ENCODE measurements around the gene SLC25A29.
"Not testable (repeated sequence)": the region's sequence is repeated elsewhere in the genome, so short reads cannot be mapped to it uniquely, and the experiment has no call there.

Gene SLC25A29

DNA sequence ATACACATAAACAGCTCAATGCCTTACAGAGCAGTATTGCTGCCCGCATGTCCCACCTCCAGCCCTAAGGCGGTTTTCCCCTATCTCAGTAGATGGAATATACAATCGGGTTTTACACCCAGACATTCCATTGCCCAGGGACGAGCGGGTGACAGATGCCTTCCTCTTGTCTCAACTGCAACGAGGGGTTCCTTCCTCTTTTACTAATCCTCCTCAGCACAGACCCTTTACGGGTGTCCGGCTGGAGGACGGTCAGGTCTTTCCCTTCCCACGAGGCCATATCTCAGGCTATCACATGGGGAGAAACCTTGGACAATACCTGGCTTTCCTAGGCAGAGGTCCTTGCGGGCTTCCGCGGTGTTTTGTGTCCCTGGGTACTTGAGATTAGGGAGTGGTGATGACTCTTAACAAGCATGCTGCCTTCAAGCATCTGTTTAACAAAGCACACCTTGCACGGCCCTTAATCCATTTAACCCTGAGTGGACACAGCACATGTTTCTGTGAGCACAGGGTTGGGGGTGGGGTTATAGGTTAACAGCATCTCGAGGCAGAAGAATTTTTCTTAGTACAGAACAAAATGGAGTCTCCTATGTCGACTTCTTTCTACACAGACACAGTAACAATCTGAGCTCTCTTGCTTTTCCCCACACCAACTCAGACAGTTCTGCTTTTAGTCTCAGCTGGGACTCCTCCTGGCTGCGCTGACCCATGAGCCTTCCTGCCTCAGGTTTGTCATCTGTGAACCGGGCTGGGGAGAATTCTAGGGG is 6.0 kb upstream of the SLC25A29 start:
- DNase-seq (ENCODE audit: low read depth in 3 of 3), result not testable (repeated sequence)

DNA sequence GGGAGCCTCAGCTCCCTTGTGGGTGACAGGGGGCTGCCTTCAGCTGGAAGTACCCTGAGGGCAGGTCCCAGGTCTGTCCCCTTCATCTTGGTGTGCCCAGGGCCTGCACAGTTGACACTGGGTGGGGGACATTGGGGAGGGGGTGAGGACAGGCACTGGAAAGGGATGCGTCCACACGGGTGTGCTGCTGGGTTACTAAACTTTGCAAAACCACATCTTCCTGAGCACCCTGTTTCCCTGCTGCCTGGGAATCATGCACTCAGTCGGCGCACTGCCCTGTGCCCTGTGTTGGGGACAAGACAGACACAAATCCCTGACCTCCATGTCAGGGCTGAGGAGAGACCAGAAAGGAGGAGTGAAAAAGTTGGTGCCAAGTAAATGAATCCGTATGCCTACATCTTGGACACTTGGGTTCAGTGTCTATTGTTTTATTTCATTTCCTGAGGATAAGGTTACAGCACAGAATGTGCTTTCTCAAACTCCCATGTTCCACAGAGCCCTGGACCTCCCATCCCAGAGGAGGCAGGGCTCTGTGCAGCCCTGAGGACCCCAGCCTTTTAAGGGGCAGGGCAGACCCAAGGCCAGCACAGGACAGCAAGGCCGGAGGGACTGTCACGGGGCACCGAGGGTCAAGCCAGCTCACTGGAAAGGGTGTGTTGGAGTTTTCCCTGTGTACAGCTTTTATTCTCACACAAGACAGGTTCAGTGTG is 2.9 kb upstream of the SLC25A29 start:
- DNase-seq (ENCODE audit: low read depth in 3 of 3), result no peak

DNA sequence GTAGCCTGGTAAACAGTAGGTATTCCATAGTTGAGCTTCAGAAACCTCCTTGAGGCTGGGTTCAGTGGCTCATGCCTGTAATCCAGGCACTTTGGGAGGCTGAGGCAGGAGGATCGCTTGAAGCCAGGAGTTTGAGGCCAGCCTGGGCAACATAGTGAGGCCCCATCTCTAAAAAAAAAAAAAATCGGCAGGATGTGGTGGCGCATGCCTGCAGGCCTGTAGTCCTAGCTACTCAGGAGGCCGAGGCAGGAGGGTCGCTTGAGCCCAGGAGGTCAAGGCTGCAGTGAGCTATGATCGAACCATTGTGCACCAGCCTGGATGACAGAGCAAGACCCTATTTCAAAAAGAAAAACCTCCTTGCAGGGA is 2.2 kb upstream of the SLC25A29 start:
- DNase-seq (ENCODE audit: low read depth in 3 of 3), result not testable (repeated sequence)

DNA sequence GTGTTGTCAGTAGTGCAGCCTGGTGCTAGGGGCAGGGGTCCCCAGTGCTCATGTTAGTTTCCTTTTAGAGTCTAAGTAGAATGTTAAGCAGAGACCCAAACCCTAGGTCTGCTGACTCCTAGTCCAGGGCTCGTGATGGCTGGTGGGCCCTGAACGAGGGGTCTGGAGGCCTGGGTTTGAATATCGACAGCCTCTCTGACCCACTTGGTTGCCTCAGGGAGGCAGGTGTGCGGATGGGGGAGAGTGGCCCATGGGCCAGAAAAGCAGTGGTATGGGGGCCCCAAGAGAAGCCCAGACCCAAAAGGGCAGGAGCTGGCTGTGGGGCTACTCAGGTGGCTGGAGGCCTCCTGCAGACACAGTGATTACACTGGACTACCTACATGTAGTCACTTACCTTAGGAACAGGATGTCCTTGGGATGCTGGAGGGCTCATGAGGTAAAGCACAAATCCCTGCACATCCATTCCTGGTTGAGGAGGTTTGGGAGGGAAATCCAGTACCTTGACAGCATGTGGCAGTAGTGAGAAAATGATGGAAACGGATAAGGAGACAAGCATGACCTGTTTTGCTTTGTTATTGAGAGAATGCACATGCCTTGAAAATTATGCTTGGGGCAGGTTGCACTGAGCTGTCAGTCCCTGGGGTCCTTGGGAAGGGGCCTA is 1.7 kb upstream of the SLC25A29 start:
- no peak for DNase-seq (ENCODE audit: low read depth in 3 of 3)

DNA sequence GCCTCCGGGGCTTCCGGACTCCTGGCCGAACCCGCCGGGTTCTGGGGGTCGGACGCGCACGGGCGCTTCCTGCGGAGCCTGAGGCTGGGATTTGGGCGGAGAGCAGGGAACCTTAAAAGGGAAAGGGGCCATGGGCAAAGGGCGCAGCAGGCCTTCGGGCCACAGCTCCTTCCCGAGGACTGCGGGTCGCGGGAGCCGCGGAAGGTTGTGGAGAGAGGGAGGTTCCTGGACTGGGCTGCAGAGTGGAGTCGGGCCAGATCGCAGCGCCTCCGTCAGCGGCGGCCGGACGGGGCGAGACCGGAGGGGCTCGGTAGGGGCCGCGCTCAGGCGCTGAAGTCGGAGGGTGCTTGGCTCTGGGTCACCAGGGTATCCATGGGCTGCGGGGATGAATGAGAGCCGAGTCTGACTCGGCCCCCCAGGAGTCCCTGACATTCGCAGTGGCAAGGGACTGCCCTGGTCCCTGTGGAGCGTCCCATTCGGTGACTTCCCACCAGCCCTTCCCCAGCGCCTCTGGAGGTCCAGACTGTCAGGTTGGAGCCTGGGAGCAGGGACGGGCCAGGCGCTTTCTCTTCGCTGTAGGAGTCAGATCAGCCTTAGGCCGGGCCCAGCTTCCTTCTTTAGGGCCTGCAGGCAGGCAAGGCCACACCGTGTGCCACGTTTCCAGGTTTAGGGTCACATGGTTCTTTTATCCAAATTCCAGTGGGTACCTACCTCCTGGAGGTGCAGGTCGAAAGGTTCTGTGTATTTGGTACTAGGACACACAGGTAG is 938 bp upstream of the SLC25A29 start:
- DNase-seq (ENCODE audit: low read depth in 3 of 3), result no peak

DNA sequence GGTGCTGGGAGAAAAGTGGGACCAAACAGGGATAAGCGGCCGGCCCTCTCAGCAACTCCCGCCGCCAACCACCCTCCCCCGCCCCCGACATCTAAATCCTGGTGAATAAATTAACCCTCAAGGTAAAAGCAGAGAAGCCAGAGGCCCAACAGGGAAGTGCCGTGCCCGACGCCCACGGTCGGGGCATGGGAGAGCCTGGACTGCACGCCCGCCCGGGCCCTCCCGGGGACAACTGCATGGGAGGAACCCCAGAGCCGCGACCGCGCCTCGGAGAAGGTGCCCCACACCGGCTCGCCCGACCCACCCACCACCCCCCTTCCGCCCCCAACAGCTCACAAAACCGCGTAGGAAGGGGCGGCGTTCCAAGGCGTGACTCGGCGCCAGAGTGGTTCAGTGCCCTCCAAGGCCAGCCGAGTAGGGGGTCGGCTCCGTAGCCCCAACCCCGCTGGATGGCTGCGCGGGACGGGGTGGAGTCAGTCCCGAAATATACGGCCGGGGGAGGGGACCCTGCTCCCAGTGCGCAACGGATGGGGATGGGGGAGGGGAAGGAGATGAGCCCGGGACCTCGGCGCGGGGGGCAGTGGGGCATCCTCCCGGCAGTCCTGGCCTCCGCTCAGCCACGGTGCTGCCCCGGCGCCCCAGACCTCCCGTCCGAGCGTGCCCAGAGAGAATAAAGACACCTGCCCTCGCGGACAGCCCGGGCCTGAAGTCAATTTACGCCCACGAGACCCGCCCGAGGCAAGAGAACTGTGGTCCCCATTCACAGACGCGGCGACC is 732 bp downstream of the SLC25A29 start:
- no peak for DNase-seq (ENCODE audit: low read depth in 3 of 3)

DNA sequence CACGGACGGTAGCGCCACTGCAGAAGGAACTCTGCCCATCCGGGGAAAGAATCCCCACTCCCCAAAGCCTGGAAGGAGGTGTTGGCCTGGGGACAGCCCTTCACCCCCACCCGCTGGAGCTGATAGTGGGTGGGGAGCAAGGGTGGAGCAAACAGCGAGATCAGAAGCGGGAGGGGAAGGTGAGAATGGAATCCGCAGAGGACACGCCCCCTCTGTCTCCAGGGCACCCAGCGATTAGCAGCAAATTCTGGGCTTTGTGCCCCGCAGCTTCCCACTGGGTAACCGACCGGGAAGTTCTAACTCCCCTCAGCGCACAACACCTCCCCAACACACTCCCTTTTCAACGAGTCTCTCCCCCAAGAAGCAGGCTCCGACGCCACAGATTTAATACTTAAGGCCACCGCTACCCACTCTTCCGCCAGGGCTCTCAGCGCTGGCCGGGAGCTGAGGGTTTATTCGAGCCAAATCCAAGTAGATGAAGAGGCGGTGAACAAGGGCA is 1.4 kb downstream of the SLC25A29 start:
- no peak for DNase-seq (ENCODE audit: low read depth in 3 of 3)

DNA sequence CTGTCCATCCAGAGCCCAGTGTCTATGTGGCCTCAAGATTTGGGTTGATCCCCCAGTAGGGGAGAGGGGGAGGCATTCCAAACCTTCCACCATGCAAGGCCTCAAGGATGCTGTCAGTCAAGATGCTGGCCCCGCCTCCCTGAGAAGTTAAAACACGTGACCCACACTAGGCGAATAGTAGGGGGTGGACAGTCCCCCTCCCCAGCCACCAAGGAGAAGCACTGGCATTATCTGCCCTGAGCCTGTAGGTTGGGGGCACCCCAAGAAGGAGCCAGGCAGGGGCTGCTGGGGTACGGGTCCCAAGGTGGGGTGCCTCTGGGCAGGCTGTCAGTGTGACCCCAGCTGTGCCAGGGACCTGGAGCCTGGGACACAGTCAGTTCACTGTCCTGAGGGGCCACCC is 2.3 kb downstream of the SLC25A29 start:
- no peak for DNase-seq (ENCODE audit: low read depth in 3 of 3)

DNA sequence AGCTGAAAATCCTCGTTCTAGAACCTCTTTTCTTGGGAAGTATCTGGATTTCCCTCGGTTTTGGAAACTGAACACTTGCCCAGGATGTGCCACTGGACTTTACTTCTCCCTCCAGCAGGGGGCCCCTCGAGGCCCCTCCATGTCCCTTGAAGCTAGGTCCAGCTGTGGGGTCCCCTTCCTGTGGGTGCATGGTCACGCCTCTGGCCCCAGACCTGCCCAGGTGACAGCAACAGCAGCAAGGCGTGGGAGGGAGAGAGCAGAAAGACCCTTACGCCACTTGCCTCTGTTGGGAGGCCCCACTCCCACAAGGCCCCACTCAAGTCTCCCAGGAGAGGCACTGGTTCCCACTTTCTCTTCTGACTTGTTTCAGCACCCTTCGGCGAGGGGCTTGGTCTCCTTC is 3.1 kb downstream of the SLC25A29 start:
- no peak for DNase-seq (ENCODE audit: low read depth in 3 of 3)

DNA sequence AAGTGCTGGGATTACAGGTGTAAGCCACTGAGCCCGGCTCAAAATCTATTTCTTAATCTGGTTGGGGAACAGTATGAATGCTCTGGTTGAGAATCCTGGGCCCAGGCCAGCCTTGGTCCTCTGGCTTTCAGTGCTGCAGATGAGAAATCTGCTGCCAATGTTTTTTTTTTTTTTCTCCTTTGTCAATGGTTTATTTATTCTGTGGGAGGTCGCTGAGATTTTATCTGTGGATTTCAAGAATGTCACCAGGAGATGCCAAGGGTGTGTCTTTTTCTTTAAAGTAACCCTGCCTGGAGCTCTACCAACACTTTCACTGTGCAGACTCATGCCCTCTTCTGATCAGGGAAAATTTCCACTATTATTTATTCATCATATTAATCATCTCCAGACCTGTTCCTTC is 3.6 kb downstream of the SLC25A29 start:
- DNase-seq (ENCODE audit: low read depth in 3 of 3), result no peak

DNA sequence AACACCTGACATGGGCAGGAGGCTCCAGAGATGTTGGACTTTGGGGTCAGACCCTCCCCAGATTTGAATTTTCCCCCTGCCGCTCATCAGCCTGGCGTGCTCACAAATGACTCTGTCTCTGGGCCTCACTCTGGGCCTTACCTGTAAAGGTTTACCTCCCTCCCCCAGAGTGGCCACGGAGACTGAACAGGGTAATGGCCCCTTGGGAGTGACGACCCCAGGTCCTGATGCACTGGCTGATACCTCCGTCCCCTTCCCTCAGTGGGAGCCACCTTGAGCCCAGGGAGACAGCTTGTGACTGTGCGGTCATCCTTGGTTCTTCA is 7.0 kb downstream of the SLC25A29 start:
- DNase-seq (ENCODE audit: low read depth in 3 of 3), result no peak

DNA sequence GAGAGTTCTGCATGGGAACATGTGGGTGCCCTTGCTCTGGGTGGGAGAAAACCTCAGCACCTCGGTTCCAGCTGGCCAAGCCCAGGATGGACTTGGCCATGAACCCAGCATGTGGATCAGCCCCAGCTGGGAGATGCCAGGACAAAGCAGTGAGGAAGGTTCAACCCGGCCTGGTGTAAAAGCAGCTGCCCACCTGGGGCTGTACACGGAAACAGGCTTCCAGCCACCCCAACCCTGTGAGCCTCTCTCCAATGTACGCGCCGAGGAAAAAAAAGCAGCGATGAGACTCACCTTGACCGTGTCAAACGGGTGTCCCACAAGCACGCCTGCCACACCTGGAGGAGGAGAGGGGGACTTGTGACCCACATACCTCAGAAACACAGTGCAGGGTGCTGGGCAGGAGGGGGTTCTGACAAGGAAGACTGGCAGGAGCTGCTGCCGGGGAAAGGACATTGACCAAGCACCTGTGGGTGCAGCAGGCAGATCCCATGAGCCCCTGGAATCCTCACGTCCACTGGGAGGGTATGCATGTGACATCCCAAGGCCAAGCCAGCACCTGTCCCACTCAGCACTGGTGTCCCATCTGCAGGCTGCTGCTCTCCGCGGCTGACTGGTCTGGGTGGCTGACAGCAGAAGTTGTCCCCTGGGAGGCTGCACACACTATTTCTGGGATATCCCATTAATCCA is 7.5 kb downstream of the SLC25A29 start:
- DNase-seq (ENCODE audit: low read depth in 3 of 3), result no peak

DNA sequence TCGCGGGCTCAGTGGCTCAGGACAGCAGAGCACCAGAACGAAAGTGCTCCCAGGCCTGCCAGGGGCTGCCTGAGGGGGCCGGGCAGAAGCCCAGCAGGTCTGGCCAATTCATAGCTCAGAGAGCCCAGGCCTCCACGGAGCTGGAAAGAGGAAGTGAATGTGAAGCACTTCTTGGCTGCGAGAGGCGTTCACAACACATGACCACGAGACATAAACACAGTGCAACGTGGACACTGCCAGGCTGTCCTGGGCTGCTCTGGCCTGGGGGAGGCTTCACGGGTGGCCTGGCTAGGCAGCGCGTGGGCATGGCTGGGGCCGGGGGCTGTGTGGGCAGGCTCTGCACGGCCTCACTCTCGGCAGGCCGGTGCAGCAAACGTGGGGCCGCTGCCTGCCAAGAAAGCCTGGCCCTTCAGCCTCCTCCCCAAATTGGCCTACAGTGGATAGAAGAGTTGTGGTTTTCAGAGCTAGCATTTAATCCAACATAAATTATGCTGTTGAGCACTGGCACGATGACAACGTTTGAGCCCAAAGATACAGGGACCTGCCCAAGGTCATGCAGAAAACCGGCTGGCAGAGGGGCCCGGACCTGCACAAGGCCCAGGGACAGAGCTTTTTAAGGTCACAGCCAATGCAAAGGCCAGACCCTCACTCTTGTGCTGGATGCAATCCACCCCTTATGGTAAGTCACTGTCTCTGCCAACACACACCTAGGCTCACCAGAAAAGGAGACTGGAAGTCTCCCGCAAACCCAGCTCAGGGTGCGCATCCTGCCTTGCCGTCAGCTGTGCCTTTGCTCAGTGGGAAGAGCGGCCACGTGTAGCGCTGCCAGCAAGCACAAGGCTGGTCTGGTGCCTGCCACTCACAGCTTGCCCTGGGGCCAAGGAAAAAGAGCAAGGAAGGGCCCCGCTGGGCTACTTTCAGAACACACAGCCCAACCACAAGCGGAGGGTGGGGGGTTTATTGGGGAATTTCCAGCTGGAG is 8.6 kb downstream of the SLC25A29 start:
- DNase-seq (ENCODE audit: low read depth in 3 of 3), result no peak

DNA sequence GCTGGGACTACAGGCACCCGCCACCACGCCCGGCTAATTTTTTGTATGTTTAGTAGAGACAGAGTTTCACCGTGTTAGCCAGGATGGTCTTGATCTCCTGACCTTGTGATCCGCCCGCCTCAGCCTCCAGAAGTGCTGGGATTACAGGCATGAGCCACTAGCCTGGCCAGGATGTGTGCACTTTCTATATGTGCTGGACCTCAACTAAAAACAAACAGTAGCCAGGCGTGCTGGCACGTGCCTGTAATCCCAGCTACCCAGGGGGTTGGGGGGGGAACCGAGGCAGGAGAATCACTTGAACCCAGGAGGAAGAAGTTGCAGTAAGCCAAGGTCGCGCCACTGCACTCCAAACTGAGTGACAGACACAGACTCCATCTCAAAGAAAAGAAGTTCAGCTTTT is 9.5 kb downstream of the SLC25A29 start:
- DNase-seq (ENCODE audit: low read depth in 3 of 3), result not testable (repeated sequence)

DNA sequence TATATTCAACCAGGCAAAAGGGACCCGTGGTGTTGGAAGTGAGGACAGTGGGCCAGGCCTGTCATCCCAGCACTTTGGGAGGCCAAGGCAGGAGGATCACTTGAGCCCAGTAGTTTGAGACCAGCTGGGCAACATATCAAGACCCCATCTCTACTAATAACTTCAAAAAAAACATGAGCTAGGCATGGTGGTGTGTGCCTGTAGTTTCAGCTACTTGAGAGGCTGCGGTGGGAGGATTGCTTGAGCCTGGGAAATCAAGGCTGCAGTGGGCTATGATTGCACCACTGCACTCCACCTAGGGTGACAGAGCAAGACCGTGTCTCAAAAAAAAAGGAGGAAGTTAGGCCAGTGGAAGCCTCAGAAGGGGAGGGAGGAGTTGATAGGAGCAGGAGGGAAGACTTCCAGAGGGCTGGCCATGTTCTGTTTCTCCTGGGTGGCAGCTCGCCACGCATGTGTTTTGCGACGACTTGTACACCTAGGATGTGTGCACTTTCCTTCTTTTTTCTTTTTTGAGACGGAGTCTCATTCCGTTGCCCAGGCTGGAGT is 10.1 kb downstream of the SLC25A29 start:
- no peak for DNase-seq (ENCODE audit: low read depth in 3 of 3)

DNA sequence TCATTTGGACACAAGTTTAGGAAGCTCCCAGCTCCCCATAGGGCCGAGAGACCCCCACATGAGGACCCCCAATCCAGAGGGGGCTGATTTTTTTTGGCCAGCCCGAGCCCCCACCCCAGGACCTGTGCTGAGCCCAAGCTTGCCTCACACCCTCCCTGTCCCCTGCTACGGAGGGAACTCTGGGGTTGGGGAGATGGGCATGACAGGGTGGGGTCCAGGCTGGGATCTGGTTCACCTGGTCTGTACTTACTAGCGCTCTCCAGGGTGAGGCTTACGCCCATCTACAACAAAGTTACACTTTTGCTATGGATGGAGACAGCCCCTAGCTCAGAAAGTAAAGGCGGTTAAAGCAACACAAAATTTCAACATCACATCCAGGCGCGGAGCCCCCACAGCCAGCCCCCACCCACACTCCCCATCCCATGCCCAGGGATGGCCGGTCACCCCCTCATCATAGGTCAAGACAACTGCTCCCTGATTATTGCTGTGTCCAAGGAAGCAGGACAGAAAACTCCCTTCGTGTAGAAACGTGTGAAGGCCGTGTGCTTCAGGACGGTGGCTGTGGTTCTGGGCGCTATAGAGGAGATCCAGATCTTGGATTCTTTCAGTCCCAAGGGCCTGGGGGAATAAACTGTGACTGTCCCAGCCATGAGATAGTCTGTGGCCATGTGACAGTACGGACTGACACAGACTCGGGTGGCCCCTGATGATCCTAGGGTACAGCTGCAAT is 10.7 kb downstream of the SLC25A29 start:
- DNase-seq (ENCODE audit: low read depth in 3 of 3), result no peak

DNA sequence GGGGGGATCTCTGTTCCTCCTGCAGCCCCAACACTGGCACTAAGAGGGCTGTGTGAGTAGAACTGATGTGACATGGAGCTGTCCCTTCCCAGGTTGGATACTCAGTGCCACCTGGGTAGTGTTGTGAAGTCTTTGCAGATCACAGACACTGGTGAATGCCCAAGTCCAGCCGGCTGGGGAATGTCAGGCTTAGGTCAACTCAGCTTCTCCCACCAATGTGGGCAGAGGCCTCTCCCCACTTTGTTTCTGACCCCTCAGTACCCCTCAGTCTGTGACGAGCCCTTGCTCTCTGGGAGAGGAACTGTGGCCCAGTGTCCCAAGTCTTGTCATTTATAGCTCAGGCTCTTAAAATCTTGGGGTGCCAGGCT is 11.3 kb downstream of the SLC25A29 start:
- DNase-seq (ENCODE audit: low read depth in 3 of 3), result no peak

DNA sequence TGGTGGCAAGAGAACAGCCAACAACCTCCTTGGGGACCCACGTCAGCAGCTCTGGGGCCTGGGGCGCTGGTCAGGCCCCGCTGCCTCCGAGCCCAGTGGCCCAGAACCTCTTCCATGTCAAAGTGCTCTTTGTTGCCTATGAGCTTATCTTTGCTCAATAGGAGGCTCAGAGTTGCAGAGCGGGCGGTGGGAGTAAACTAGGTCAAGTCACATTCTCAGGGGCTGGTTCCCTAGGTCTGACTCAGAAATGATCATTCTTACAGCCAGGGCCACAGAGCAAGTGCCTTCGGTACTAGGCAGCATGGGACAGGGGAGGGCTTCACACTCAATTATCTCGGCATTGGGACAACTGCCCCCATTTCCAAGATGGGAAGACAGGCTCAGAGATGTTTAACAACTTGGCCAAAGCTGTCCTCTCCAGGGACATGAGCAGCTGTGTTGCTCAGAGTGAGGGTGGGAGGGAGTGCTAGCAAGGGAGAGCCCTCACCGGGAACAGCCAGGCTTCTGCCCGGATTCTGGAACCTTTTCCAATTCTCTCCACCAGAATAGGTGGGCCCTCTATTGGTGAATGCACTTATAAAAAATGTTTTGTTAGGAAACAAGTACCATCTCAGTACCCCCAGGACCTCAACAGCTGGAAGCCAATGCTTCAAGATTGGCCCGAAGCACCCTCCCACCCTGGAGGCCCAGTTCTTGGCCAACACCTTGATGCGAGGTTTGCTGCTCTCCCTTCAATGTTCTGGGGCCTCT is 11.9 kb downstream of the SLC25A29 start:
- DNase-seq (ENCODE audit: low read depth in 3 of 3), result no peak
